Smooth muscle cell of the brain vasculature (primary cell): Measurements from ENCODE around the gene FGF12.

Experiments used
- DNase-seq: peaks from one replicate; pipeline ENCODE4 v3.0.0-alpha.2; 2012; ENCODE audit warnings: low read depth, low spot score

Gene FGF12

DNA sequence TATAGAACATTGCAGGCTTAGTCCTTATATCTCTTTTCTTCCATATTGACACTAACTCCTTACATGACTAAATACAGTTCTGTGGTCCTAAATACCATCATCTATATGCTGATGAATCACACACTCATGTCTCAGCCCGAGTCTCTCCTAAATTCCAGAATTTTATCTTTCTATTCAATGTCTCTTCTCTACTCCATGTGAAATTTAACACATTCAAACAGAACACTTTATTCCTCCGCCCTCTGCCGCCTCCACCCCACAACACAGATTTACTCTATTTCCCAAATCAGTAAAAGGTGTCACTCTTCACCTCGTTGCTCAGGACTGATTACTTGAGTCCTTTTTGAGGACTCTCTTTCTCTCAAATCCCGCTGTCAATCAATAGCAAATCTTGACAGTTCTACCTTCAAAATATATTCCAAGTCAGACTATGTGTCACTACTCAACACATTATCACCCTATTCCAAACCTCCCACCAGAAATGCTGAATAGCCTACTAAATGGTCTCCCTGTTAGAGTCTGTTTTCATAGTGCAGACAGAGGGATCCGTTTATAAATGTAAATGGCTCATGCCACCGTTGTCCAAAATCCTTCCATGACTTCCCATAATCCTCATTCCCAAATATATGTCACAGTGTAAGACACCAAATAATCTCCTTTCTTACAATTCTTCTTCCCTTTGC is 230.3 kb downstream of the FGF12 start:
- DNase-seq, result no peak

DNA sequence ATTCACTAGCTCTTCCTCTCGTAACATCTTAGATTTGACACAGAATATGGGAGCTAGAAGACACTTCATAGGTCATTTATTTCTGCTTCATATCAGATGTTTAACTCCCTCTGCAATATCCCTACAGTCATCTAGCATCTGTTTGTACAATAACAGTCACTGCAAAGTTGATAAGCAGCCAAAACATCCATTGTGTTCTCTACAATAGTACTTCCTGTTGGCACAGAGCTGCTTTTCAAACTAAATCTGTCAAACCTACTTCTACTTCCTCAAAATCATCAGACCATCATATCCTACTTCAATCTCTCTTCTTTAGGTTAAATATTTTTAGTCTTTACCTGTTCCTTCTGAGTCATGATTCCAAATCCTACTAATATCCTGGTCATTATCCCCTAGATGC is 233.2 kb downstream of the FGF12 start:
- DNase-seq, result no peak

- no peak for DNase-seq
Observed at GRCh38 chr3:192490720-192491119, 236.6 kb downstream of the FGF12 start.

DNA sequence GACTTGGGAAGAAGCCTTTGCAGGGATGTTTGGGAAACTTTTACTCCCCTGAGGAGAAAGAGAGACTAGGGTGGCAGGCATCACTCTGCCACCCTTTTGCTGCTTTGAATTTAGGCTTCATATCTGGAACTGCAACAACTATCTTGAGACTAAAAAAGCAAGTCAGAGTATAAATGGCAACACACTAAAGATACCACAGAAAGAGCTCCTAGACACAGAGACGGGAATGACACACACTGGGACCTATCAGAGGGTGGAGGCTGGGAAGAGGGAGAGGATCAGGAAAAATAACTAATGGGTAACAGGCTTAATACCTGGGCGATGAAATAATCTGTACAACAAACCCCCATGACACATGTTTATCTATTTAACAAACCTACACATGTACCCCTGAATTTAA is 237.8 kb downstream of the FGF12 start:
- no peak for DNase-seq

DNA sequence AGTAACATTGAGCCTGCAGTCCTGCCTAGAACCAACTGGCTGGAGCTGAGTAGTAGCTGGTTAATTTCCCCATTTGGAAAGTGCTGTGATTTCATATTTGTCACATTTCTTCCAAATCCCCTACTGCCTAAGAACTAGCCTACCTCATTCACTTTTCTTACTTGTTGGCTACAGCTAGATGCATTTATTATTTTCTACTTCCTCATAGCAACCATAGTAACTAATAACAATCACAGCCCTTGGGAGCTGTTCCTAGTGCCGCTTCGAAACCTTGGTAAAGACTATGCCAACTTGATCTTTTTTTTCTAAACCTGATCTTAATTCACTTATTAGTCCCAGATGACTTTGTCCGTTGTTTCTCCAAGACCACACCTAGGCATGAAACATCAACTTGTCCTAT is 240.3 kb downstream of the FGF12 start:
- DNase-seq, result no peak

GRCh38 chr3:192482809-192483208 is 244.5 kb downstream of the FGF12 start:
- DNase-seq, result no peak

DNA sequence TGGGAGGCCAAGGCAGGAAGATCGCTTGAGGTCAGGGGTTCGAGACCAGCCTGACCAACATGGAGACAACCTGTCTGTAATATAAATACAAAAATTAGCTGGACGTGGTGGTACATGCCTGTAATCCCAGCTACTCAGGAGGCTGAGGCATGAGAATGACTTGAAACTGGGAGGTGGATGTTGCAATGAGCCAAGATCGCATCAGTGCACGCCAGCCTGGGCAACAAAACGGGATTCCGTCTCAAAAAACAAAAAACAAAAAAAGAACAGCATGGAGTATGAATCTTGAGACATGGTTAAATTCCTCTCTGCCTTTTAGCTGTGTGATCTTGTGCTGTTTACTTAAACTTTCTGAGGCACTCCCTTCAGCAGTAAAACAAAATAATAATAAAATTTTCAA is 244.9 kb downstream of the FGF12 start:
- DNase-seq, result no peak

DNA sequence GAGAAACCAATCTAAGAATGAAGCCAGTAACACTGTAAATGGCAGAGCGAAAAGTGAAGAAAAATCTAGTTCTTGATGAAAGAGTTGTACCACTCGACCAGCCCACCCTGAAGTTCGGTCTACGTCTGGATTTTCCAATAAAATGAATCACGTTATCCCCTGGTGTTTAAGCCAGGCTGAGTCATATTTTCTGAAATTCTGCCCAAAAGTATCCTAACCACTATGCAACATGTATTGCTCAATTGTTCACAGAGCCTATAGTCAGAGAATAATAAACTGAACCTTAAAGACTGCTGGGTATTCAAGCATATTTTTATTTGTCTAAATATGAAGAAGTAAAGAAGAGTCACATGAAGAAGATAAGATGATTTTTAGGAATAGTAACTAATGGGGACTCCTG is 245.7 kb downstream of the FGF12 start:
- DNase-seq, result no peak

GRCh38 chr3:192467230-192468140 is 259.9 kb downstream of the FGF12 start:
- no peak for DNase-seq

GRCh38 chr3:192449036-192449435 is 278.3 kb downstream of the FGF12 start:
- no peak for DNase-seq

- no peak for DNase-seq
Observed at GRCh38 chr3:192445770-192446644, 281.3 kb downstream of the FGF12 start.

DNA sequence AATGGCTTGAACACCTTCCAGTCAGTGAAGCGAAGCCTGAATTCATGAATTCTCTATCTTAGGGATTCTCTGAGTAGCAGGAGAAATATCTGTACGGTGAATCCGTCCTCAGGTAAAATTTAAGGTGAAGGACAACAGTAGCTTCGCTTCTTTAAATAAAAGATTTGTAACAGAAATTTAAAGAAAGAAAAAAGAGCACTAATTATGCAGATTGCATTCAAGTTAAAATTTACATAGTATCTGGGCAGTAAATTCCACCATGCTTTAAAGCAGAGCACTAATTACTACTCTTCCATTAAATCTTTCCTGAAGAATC is 282.6 kb downstream of the FGF12 start:
- no peak for DNase-seq

GRCh38 chr3:192444096-192444790 is 283.1 kb downstream of the FGF12 start:
- no peak for DNase-seq

- DNase-seq, result no peak
Observed at GRCh38 chr3:192435241-192435640, 292.1 kb downstream of the FGF12 start.

GRCh38 chr3:192434186-192434585 is 293.2 kb downstream of the FGF12 start:
- DNase-seq, result no peak

DNA sequence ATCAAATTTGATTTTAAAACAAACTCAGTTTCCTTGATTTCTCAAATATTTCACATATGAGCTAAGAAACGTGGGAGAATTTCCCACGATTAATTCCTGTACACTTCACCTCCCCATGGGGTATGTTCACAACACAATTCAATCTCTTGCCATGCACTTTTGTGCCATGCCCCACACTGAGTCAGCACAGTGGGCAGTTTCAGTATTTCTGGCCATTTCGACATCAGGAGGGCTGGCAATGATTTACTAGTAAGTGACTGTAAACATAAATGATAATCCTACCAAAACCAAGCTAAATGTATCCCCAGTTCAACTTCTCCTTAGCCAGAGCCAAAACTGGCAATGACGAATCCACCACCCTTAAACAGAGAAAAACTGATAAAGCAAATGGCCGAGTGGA is 293.6 kb downstream of the FGF12 start:
- DNase-seq, result no peak

- no peak for DNase-seq
Observed at GRCh38 chr3:192422997-192423342, 304.4 kb downstream of the FGF12 start.

- no peak for DNase-seq
Observed at GRCh38 chr3:192422321-192422996, 304.9 kb downstream of the FGF12 start.

GRCh38 chr3:192419312-192419711 is 308.0 kb downstream of the FGF12 start:
- no peak for DNase-seq

- no peak for DNase-seq
Observed at GRCh38 chr3:192417559-192418055, 309.7 kb downstream of the FGF12 start.

DNA sequence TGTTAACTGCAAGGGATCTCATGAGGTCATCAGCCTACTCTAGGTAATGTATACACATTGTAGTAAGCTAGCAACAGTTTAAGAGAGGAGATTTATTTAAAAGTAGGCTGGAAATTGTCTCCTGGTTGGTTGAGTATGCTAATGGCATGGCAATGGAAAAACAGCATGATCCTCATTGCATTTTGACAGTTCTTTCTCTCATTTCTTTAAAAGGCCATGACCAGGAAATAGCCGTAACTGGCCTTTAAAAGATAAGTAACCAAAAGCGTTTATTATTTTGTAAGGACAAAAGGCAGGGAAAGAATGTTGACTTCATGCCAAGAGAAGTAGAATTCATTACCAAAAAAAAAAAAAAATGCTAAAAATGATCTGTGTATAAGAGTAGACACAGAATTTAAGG is 310.3 kb downstream of the FGF12 start:
- DNase-seq, result no peak
